ENCODE data around the gene ADAMTSL5.

GRCh38 chr19:1510442-1510806 lies 2.4 kb downstream of the ADAMTSL5 start:
- no peak for TF ChIP-seq CTCF (IDR thresholded peaks at IDR 0.05)
- TF ChIP-seq ZFX (IDR thresholded peaks at IDR 0.05; ENCODE audit: borderline replicate concordance), result no peak

Measured in 22Rv1 (cell line).